GM21515 (cell line): ENCODE data around the gene EXOC4.

Experiments
- ATAC-seq: cut with Tn5 transposase; IDR thresholded peaks from one replicate; pipeline ENCODE4 v1.9.1; 2021; ENCODE audit not compliant: unreplicated experiment

Gene EXOC4

GRCh38 chr7:134013249-134013648 lies 760.4 kb downstream of the EXOC4 start:
- no peak for ATAC-seq

- no peak for ATAC-seq
Observed at GRCh38 chr7:134014935-134015334, 762.1 kb downstream of the EXOC4 start.

- no peak for ATAC-seq
Observed at GRCh38 chr7:134016223-134016941, 763.5 kb downstream of the EXOC4 start.

GRCh38 chr7:134016942-134017303 lies 764.0 kb downstream of the EXOC4 start:
- ATAC-seq, result no peak

- ATAC-seq, result no peak
Observed at GRCh38 chr7:134018306-134018705, 765.4 kb downstream of the EXOC4 start.

- no peak for ATAC-seq
Observed at GRCh38 chr7:134019251-134019650, 766.4 kb downstream of the EXOC4 start.

GRCh38 chr7:134021836-134022235 lies 769.0 kb downstream of the EXOC4 start:
- ATAC-seq, result no peak

GRCh38 chr7:134022286-134022911 lies 769.5 kb downstream of the EXOC4 start:
- ATAC-seq, result no peak

- no peak for ATAC-seq
Observed at GRCh38 chr7:134024739-134025138, 771.9 kb downstream of the EXOC4 start.

GRCh38 chr7:134028853-134029252 lies 776.0 kb downstream of the EXOC4 start:
- ATAC-seq, result no peak

- no peak for ATAC-seq
Observed at GRCh38 chr7:134029743-134030142, 776.9 kb downstream of the EXOC4 start.

GRCh38 chr7:134030460-134030865 lies 777.6 kb downstream of the EXOC4 start:
- ATAC-seq, result no peak

GRCh38 chr7:134031835-134032617 lies 779.1 kb downstream of the EXOC4 start:
- no peak for ATAC-seq

GRCh38 chr7:134034652-134035051 lies 781.8 kb downstream of the EXOC4 start:
- ATAC-seq, result no peak

- ATAC-seq, result no peak
Observed at GRCh38 chr7:134037991-134038390, 785.1 kb downstream of the EXOC4 start.

GRCh38 chr7:134040988-134041387 lies 788.1 kb downstream of the EXOC4 start:
- no peak for ATAC-seq

- no peak for ATAC-seq
Observed at GRCh38 chr7:134041477-134041876, 788.6 kb downstream of the EXOC4 start.

- no peak for ATAC-seq
Observed at GRCh38 chr7:134042307-134042706, 789.4 kb downstream of the EXOC4 start.

- no peak for ATAC-seq
Observed at GRCh38 chr7:134044682-134045081, 791.8 kb downstream of the EXOC4 start.

GRCh38 chr7:134045716-134046115 lies 792.8 kb downstream of the EXOC4 start:
- ATAC-seq, result peak; percentile 68

- no peak for ATAC-seq
Observed at GRCh38 chr7:134046594-134047128, 793.8 kb downstream of the EXOC4 start.

GRCh38 chr7:134047675-134048074 lies 794.8 kb downstream of the EXOC4 start:
- ATAC-seq, result no peak
